GM19035 (cell line): Measurements from ENCODE around the gene NUCKS1.

Source experiments
- ATAC-seq: cut with Tn5 transposase; IDR thresholded peaks from one replicate; pipeline ENCODE4 v1.9.1; 2021; ENCODE audit not compliant: unreplicated experiment

Gene NUCKS1

GRCh38 chr1:205701891-205702290, 48.1 kb downstream of the NUCKS1 start:
- no peak for ATAC-seq

GRCh38 chr1:205701420-205701819, 48.6 kb downstream of the NUCKS1 start:
- ATAC-seq, result no peak

GRCh38 chr1:205700865-205701401, 49.0 kb downstream of the NUCKS1 start:
- ATAC-seq, result no peak

- ATAC-seq, result no peak
These were observed 50.6 kb downstream of the NUCKS1 start for GRCh38 chr1:205699416-205699815.

- ATAC-seq, result no peak
These were observed 51.1 kb downstream of the NUCKS1 start for GRCh38 chr1:205698921-205699320.

- ATAC-seq, result no peak
These were observed 56.5 kb downstream of the NUCKS1 start for GRCh38 chr1:205693421-205693991.

GRCh38 chr1:205692423-205692822, 57.6 kb downstream of the NUCKS1 start:
- no peak for ATAC-seq

GRCh38 chr1:205690122-205690756, 59.7 kb downstream of the NUCKS1 start:
- no peak for ATAC-seq

- no peak for ATAC-seq
These were observed 60.5 kb downstream of the NUCKS1 start for GRCh38 chr1:205689479-205689878.

- no peak for ATAC-seq
These were observed 61.6 kb downstream of the NUCKS1 start for GRCh38 chr1:205688171-205689080.

- ATAC-seq, result no peak
These were observed 62.7 kb downstream of the NUCKS1 start for GRCh38 chr1:205687242-205687641.

GRCh38 chr1:205681364-205681763, 68.6 kb downstream of the NUCKS1 start:
- no peak for ATAC-seq

GRCh38 chr1:205680073-205680851, 69.7 kb downstream of the NUCKS1 start, which contains the start of gene SLC45A3:
Gene SLC45A3 (minus strand): TSS chr1:205680509. CDS start chr1:205664656, 15,853 bp downstream.
- ATAC-seq, result no peak

GRCh38 chr1:205678286-205679111, 71.5 kb downstream of the NUCKS1 start:
- no peak for ATAC-seq

- ATAC-seq, result no peak
These were observed 72.8 kb downstream of the NUCKS1 start for GRCh38 chr1:205677167-205677566.

- no peak for ATAC-seq
These were observed 73.4 kb downstream of the NUCKS1 start for GRCh38 chr1:205676597-205676996.

GRCh38 chr1:205676002-205676401, 74.0 kb downstream of the NUCKS1 start:
- ATAC-seq, result no peak

GRCh38 chr1:205675247-205675646, 74.7 kb downstream of the NUCKS1 start:
- no peak for ATAC-seq

- ATAC-seq, result no peak
These were observed 77.0 kb downstream of the NUCKS1 start for GRCh38 chr1:205672970-205673369.

- no peak for ATAC-seq
These were observed 77.5 kb downstream of the NUCKS1 start for GRCh38 chr1:205672395-205672889.
